ENCODE measurements around the gene ZNF281.

ZNF281 gene

DNA sequence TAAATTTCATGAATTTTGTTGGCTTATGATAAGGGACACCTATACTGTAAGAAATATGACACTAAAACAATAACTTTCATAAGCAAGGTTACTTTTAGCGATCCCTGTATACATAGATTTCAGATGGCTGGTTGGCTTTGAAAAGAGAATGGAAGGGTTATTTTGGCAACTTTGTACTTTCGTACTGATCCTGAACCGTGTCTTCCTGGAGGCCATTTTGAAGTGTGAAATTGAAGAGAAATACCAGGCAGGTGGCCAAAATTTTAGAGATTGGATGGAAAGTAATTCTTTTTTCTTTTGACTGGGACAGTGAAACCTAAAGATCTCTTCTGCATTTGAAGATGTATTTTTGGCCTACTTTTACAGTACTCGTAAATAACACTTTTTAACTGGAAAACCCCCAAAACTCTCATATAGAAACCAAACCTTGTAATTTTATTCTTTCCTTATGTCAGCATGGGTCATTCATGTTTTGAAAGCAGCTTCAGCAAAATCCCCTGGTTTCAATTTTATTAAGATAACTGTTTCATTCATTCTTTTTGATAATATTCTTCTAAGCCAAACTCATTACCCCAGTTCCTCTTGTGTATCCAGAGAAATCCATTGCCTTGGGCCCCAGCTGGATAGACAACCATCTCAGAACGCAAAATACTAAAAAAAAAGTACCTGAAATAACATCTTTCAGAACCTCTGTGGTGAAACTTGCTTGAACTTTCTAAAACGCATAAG, 38.4 kb upstream of the ZNF281 start:
- Histone ChIP-seq H3K27me3 (replicated peaks; ENCODE audit: insufficient read depth, low read length) (no peaks in the 10 kb centered on the region), H4K20me1 (ENCODE audit: insufficient read depth, low read length) (no peaks in the 10 kb centered on the region), H3K79me2 (ENCODE audit: low read length) (no peaks in the 10 kb centered on the region), H3F3A (ENCODE audit: insufficient read depth, low read length) (peaks cover 11% of the 10 kb centered on the region), H3K4me1 (ENCODE audit: low read length) (peaks cover 20% of the 10 kb centered on the region), H2AFZ (ENCODE audit: low read length) (peak overlapping the region; percentile 16), H3K9ac (ENCODE audit: low read length) (no peak overlapping the region), H3K9me2 (replicated peaks; ENCODE audit: insufficient read depth, low read length) (no peaks in the 10 kb centered on the region), H3K9me3 (replicated peaks; ENCODE audit: insufficient read depth, low read length) (no peaks in the 10 kb centered on the region), H3K27ac (ENCODE audit: low read length) (peak overlapping the region; percentile 65), H3K36me3 (replicated peaks; ENCODE audit: insufficient read depth, low read length) (no peaks in the 10 kb centered on the region), H3K4me2 (ENCODE audit: low read depth, low read length) (peak overlapping the region; percentile 61), H3K4me3 (ENCODE audit: low read length) (peak overlapping the region; percentile 21)
- DNase-seq, result peak; percentile 77
- TF ChIP-seq, protein P1, sequence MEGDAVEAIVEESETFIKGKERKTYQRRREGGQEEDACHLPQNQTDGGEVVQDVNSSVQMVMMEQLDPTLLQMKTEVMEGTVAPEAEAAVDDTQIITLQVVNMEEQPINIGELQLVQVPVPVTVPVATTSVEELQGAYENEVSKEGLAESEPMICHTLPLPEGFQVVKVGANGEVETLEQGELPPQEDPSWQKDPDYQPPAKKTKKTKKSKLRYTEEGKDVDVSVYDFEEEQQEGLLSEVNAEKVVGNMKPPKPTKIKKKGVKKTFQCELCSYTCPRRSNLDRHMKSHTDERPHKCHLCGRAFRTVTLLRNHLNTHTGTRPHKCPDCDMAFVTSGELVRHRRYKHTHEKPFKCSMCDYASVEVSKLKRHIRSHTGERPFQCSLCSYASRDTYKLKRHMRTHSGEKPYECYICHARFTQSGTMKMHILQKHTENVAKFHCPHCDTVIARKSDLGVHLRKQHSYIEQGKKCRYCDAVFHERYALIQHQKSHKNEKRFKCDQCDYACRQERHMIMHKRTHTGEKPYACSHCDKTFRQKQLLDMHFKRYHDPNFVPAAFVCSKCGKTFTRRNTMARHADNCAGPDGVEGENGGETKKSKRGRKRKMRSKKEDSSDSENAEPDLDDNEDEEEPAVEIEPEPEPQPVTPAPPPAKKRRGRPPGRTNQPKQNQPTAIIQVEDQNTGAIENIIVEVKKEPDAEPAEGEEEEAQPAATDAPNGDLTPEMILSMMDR (IDR thresholded peaks at IDR 0.05; ENCODE audit: low read length), result no peak
- no peak for TF ChIP-seq EZH2phosphoT487 (IDR thresholded peaks at IDR 0.05; ENCODE audit: low read length)
- no peak for TF ChIP-seq EZH2 (optimal IDR thresholded peaks at IDR 0.05; ENCODE audit: low read depth, low read length)

GRCh38 chr1:200445213-200445612, 35.4 kb upstream of the ZNF281 start:
- no peaks in the 10 kb centered on the region for H3K36me3 ChIP-seq (replicated peaks; ENCODE audit: insufficient read depth, low read length)
- H3K79me2 ChIP-seq (ENCODE audit: low read length), result no peaks in the 10 kb centered on the region
- no peak for TF ChIP-seq EZH2phosphoT487 (IDR thresholded peaks at IDR 0.05; ENCODE audit: low read length)
- TF ChIP-seq, protein P1 (IDR thresholded peaks at IDR 0.05; ENCODE audit: low read length), result no peak
- TF ChIP-seq EZH2 (optimal IDR thresholded peaks at IDR 0.05; ENCODE audit: low read depth, low read length), result no peak
- H3K9ac ChIP-seq (ENCODE audit: low read length), result no peak overlapping the region
- H3F3A ChIP-seq (ENCODE audit: insufficient read depth, low read length), result peaks cover 11% of the 10 kb centered on the region
- peaks cover 15% of the 10 kb centered on the region for H3K4me1 ChIP-seq (ENCODE audit: low read length)
- no peak overlapping the region for H3K4me2 ChIP-seq (ENCODE audit: low read depth, low read length)
- H2AFZ ChIP-seq (ENCODE audit: low read length), result no peak overlapping the region
- H3K9me2 ChIP-seq (replicated peaks; ENCODE audit: insufficient read depth, low read length), result no peaks in the 10 kb centered on the region
- H3K9me3 ChIP-seq (replicated peaks; ENCODE audit: insufficient read depth, low read length), result no peaks in the 10 kb centered on the region
- H3K4me3 ChIP-seq (ENCODE audit: low read length), result no peak overlapping the region
- no peaks in the 10 kb centered on the region for H3K27me3 ChIP-seq (replicated peaks; ENCODE audit: insufficient read depth, low read length)
- no peak overlapping the region for H3K27ac ChIP-seq (ENCODE audit: low read length)
- H4K20me1 ChIP-seq (ENCODE audit: insufficient read depth, low read length), result no peaks in the 10 kb centered on the region
- DNase-seq, result no peak

DNA sequence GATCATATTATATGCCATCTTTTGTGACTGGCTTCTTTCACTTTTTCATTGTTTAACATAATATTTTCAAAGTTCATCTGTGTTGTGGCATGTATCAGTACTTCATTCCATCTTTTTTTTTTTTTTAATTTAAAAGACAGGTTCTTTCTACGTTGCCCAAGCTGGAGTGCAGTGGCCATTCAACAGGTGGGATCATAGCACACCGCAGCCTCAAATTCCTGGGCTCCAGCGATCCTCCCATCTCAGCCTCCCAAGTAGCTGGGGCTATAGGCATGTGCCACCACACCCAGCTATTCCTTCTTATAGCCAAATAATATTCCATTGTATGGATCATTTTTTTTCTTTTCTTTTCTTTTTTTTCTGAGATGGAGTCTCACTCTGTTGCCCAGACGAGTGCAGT, 34.6 kb upstream of the ZNF281 start:
- H3K27ac ChIP-seq (ENCODE audit: low read length), result no peak overlapping the region
- no peaks in the 10 kb centered on the region for H3K36me3 ChIP-seq (replicated peaks; ENCODE audit: insufficient read depth, low read length)
- peaks cover 15% of the 10 kb centered on the region for H3K4me1 ChIP-seq (ENCODE audit: low read length)
- no peaks in the 10 kb centered on the region for H3K9me3 ChIP-seq (replicated peaks; ENCODE audit: insufficient read depth, low read length)
- H3K79me2 ChIP-seq (ENCODE audit: low read length), result no peaks in the 10 kb centered on the region
- TF ChIP-seq, protein P1 (IDR thresholded peaks at IDR 0.05; ENCODE audit: low read length), result no peak
- TF ChIP-seq EZH2 (optimal IDR thresholded peaks at IDR 0.05; ENCODE audit: low read depth, low read length) (no peak), EZH2phosphoT487 (IDR thresholded peaks at IDR 0.05; ENCODE audit: low read length) (no peak)
- H2AFZ ChIP-seq (ENCODE audit: low read length), result no peak overlapping the region
- no peak overlapping the region for H3K4me3 ChIP-seq (ENCODE audit: low read length)
- no peak for DNase-seq
- H3K9ac ChIP-seq (ENCODE audit: low read length), result no peak overlapping the region
- peaks cover 11% of the 10 kb centered on the region for H3F3A ChIP-seq (ENCODE audit: insufficient read depth, low read length)
- no peaks in the 10 kb centered on the region for H4K20me1 ChIP-seq (ENCODE audit: insufficient read depth, low read length)
- H3K9me2 ChIP-seq (replicated peaks; ENCODE audit: insufficient read depth, low read length), result no peaks in the 10 kb centered on the region
- no peaks in the 10 kb centered on the region for H3K27me3 ChIP-seq (replicated peaks; ENCODE audit: insufficient read depth, low read length)
- no peak overlapping the region for H3K4me2 ChIP-seq (ENCODE audit: low read depth, low read length)

All from MM.1S (cell line).